ENCODE measurements around the gene SCAPER.

DNA sequence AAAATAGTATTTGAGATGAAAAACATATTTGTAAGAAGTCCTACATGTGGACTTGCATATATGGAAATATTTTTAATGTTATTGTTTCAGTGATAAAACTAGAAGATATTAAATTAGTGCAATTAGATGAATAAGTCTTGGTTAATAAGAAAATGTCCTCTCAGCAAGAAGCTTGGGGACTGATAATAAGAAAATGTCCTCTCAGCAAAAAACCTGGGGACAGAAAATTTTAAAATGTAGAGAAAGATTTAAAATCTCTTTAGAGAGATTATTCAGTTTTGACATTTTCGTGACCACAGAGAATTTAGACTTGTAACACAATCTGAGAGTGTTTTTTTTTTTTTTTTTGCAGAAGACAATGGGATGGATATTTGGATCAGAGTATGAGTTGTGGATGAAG lies 412.6 kb downstream of the SCAPER start:
- no peak for TF ChIP-seq POLR2A (IDR thresholded peaks at IDR 0.05)
- TF ChIP-seq EP300 (IDR thresholded peaks at IDR 0.05), result no peak
